ENCODE results near the gene CHST1.

The CHST1 gene

GRCh38 chr11:45650166-45651095 is 15.0 kb downstream of the CHST1 start:
- TF ChIP-seq FOXP2 (optimal IDR thresholded peaks at IDR 0.05; ENCODE audit: borderline replicate concordance, extremely low read depth, extremely low read length, insufficient read depth), result no peak
- TF ChIP-seq, protein P1, sequence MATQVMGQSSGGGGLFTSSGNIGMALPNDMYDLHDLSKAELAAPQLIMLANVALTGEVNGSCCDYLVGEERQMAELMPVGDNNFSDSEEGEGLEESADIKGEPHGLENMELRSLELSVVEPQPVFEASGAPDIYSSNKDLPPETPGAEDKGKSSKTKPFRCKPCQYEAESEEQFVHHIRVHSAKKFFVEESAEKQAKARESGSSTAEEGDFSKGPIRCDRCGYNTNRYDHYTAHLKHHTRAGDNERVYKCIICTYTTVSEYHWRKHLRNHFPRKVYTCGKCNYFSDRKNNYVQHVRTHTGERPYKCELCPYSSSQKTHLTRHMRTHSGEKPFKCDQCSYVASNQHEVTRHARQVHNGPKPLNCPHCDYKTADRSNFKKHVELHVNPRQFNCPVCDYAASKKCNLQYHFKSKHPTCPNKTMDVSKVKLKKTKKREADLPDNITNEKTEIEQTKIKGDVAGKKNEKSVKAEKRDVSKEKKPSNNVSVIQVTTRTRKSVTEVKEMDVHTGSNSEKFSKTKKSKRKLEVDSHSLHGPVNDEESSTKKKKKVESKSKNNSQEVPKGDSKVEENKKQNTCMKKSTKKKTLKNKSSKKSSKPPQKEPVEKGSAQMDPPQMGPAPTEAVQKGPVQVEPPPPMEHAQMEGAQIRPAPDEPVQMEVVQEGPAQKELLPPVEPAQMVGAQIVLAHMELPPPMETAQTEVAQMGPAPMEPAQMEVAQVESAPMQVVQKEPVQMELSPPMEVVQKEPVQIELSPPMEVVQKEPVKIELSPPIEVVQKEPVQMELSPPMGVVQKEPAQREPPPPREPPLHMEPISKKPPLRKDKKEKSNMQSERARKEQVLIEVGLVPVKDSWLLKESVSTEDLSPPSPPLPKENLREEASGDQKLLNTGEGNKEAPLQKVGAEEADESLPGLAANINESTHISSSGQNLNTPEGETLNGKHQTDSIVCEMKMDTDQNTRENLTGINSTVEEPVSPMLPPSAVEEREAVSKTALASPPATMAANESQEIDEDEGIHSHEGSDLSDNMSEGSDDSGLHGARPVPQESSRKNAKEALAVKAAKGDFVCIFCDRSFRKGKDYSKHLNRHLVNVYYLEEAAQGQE (IDR thresholded peaks at IDR 0.05; ENCODE audit: insufficient read depth in 1 of 2, low read depth in 2 of 2, low read length in 2 of 2), result no peak

GRCh38 chr11:45649544-45650165 is 15.8 kb downstream of the CHST1 start:
- no peak for TF ChIP-seq POLR2AphosphoS5 (IDR thresholded peaks at IDR 0.05; ENCODE audit: low read depth, low read length)
- no peak for TF ChIP-seq FOXP2 (optimal IDR thresholded peaks at IDR 0.05; ENCODE audit: borderline replicate concordance, extremely low read depth, extremely low read length, insufficient read depth)
- TF ChIP-seq, protein P1 (IDR thresholded peaks at IDR 0.05; ENCODE audit: insufficient read depth in 1 of 2, low read depth in 2 of 2, low read length in 2 of 2), result no peak
- no peak for TF ChIP-seq TAF1 (IDR thresholded peaks at IDR 0.05; ENCODE audit: borderline replicate concordance, insufficient read depth, low read length)
- TF ChIP-seq SIN3A (IDR thresholded peaks at IDR 0.05; ENCODE audit: borderline replicate concordance, insufficient read depth, low read length), result no peak

GRCh38 chr11:45648931-45649330 is 16.5 kb downstream of the CHST1 start:
- TF ChIP-seq, protein P1 (IDR thresholded peaks at IDR 0.05; ENCODE audit: insufficient read depth in 1 of 2, low read depth in 2 of 2, low read length in 2 of 2), result no peak
- TF ChIP-seq TAF1 (IDR thresholded peaks at IDR 0.05; ENCODE audit: borderline replicate concordance, insufficient read depth, low read length) (no peak), FOXP2 (optimal IDR thresholded peaks at IDR 0.05; ENCODE audit: borderline replicate concordance, extremely low read depth, extremely low read length, insufficient read depth) (no peak), SIN3A (IDR thresholded peaks at IDR 0.05; ENCODE audit: borderline replicate concordance, insufficient read depth, low read length) (no peak), POLR2AphosphoS5 (IDR thresholded peaks at IDR 0.05; ENCODE audit: low read depth, low read length) (no peak)

GRCh38 chr11:45647786-45648185 is 17.6 kb downstream of the CHST1 start:
- TF ChIP-seq, protein P1 (IDR thresholded peaks at IDR 0.05; ENCODE audit: insufficient read depth in 1 of 2, low read depth in 2 of 2, low read length in 2 of 2), result no peak
- TF ChIP-seq SIN3A (IDR thresholded peaks at IDR 0.05; ENCODE audit: borderline replicate concordance, insufficient read depth, low read length) (no peak), POLR2AphosphoS5 (IDR thresholded peaks at IDR 0.05; ENCODE audit: low read depth, low read length) (no peak), FOXP2 (optimal IDR thresholded peaks at IDR 0.05; ENCODE audit: borderline replicate concordance, extremely low read depth, extremely low read length, insufficient read depth) (no peak), TAF1 (IDR thresholded peaks at IDR 0.05; ENCODE audit: borderline replicate concordance, insufficient read depth, low read length) (no peak)

Measured in PFSK-1 (cell line).